Testis (tissue), 5 donors: ENCODE results near the gene HSD11B1L. TPM values are rescaled to one million over a fixed set of nuclear protein-coding genes. Genes with fewer than 3 reads are reported as not detected.
A peak's percentile ranks its signal among the peaks of the same experiment; 100 is the strongest.

Experiments
- DNase-seq: peaks from one replicate; pipeline ENCODE4 v3.0.0-alpha.2; 2019
- H3K27ac ChIP-seq, 2 donors: fragments of 200-600 bp; sonication (generic); one replicate each; pipeline ENCODE4 v1.5.1; 2019
- H3K27me3 ChIP-seq: fragments of 200-600 bp; sonication (generic); one replicate; pipeline ENCODE4 v1.5.1; 2019
- H3K36me3 ChIP-seq: fragments of 200-600 bp; sonication (generic); one replicate; pipeline ENCODE4 v1.5.1; 2017; ENCODE audit warnings: low read depth; ENCODE audit errors: missing control alignments
- H3K4me1 ChIP-seq: fragments of 200-600 bp; sonication (generic); one replicate; pipeline ENCODE4 v1.5.1; 2019
- H3K4me3 ChIP-seq, 2 donors: fragments of 200-600 bp; sonication (generic); one replicate each; pipeline ENCODE4 v1.5.1; 2017 to 2019
- H3K9me3 ChIP-seq: fragments of 200-600 bp; sonication (generic); one replicate; pipeline ENCODE4 v1.5.1; 2017
- CTCF ChIP-seq, 3 experiments: fragments of 450-650 bp in 2 of 3; fragments of 200-600 bp in 1 of 3; sonication (generic) in 1 of 3; IDR thresholded peaks; one replicate each; pipeline ENCODE4 v1.5.1; 2016 to 2019; ENCODE audit warnings: antibody characterized with exemption in 3 of 3, mild to moderate bottlenecking in 2 of 3, moderate library complexity in 1 of 3
- POLR2A ChIP-seq: fragments of 450-650 bp; IDR thresholded peaks from one replicate; pipeline ENCODE4 v1.6.1; 2017; ENCODE audit warnings: antibody characterized with exemption, mild to moderate bottlenecking, moderate library complexity
- WGBS, 2 donors: methylation state at CpG; one replicate each; pipeline ENCODE4 v1.1.5; 2018; 5-methylcytosine and 5-hydroxymethylcytosine counted together
- intact Hi-C: fragments of 100-400 bp; cut with DNase I; formaldehyde crosslinking; loops from one replicate; pipeline ENCODE4 v1.15.1; 2023; ENCODE audit warnings: low total_unique reads
- long read RNA-seq, 2 donors: transcript quantifications; one replicate each; lab custom pipeline, GENCODE V29; 2026
- polyA plus RNA-seq: library from polyadenylated mRNA; stranded (reverse); fragments of 350-450 nt; fragmentation: Illumina TruSeq; extraction: RNeasy Lipid Tissue Mini Kit (QIAGEN cat#74804); gene quantifications from one replicate; pipeline ENCODE4 v1.2.3, GENCODE V29; 2014; ENCODE audit warnings: low read depth, low replicate concordance; ENCODE audit not compliant: insufficient read depth
- total RNA-seq, 2 donors: library from RNA; depleted of rRNA; stranded (reverse); fragments of >200 nt; gene quantifications; one replicate each; pipeline ENCODE4 v1.2.3, GENCODE V29; 2016

Gene HSD11B1L, protein sequence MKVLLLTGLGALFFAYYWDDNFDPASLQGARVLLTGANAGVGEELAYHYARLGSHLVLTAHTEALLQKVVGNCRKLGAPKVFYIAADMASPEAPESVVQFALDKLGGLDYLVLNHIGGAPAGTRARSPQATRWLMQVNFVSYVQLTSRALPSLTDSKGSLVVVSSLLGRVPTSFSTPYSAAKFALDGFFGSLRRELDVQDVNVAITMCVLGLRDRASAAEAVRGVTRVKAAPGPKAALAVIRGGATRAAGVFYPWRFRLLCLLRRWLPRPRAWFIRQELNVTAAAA
- total RNA-seq (10 to 100 TPM; 18.8 to 21.0 TPM), polyA plus RNA-seq (8.1 TPM)
- long read RNA-seq, donor 1, partial matches to known transcripts = 6 of 10 reads
- long read RNA-seq, donor 1, other reads (novel, unspliced or antisense) = 0 of 10 reads
- long read RNA-seq, donor 2, partial matches to known transcripts = 0 of 1 reads
- long read RNA-seq, donor 2, other reads (novel, unspliced or antisense) = 0 of 1 reads

GRCh38 chr19:5680437-5681368 is at the start of gene HSD11B1L, which contains the start of gene MICOS13:
HSD11B1L (plus strand) TSS chr19:5681027; CDS start chr19:5684833, 3,806 bp downstream.
MICOS13 (minus strand) TSS chr19:5680516; CDS start chr19:5680486, 30 bp downstream.
- Histone ChIP-seq H3K9me3 (no peaks in the 10 kb centered on the region), H3K4me3 (peak within 1 kb of the TSS; percentile 70 to 94), H3K27me3 (no peaks in the 10 kb centered on the region), H3K36me3 (no peaks in the 10 kb centered on the region), H3K27ac (peak within 1 kb of the TSS; percentile 70 to 87), H3K4me1 (peaks cover 10% of the 10 kb centered on the region)
- intact Hi-C loops = no loop called here
- 1 to 3% methylated on average over 14 to 93 of the region's 94 CpGs for WGBS, 2 donors
- TF ChIP-seq POLR2A (no peak), CTCF (IDR thresholded peaks at IDR 0.05) (peak in 2 of 3 experiments; percentile 1 to 24)
- peak; percentile 100 for DNase-seq

DNA sequence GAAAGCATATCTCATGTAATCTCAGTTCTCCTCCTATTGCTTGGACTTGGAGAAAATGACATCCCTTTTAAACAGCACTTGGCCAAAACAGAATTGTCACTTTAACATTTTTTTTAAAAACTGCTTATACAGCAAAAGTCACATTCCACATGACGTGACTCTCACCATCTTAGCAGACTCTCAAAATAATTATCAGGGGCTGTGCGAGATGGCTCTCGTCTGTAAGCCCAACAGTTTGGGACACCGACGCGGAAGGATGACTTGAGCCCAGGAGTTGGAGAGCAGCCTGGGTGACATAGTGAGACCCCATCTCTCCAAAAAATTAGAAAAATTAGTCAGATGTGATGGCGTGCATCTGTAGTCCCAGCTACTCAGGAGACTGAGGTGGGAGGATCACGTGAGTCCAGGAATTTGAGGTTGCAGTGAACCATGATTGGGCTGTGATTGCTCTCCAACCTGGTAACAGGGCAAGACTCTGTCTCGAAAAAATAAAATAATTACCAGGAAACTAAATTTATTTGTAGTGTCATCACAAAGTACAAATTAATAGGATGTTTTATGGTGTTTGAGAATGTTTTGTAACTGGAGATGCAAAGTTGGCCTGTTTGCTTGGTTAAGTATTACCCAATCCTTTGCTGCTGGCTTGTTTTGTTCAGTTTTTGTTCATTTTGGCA is 49.1 kb upstream of the HSD11B1L start:
- H3K27ac ChIP-seq = no peak overlapping the region
- TF ChIP-seq CTCF (IDR thresholded peaks at IDR 0.05) (no peak), POLR2A (no peak)
- peaks cover 36% of the 10 kb centered on the region for H3K4me1 ChIP-seq
- intact Hi-C loops = no loop called here
- no peaks in the 10 kb centered on the region for H3K9me3 ChIP-seq
- H3K27me3 ChIP-seq = no peaks in the 10 kb centered on the region
- no peak overlapping the region for H3K4me3 ChIP-seq
- 79% methylated on average over 9 of the region's 9 CpGs for WGBS, 2 donors
- DNase-seq = no peak
- no peaks in the 10 kb centered on the region for H3K36me3 ChIP-seq

GRCh38 chr19:5632241-5632612 is 48.6 kb upstream of the HSD11B1L start:
- Histone ChIP-seq H3K27ac (no peak overlapping the region), H3K4me1 (peaks cover 38% of the 10 kb centered on the region), H3K27me3 (no peaks in the 10 kb centered on the region), H3K36me3 (no peaks in the 10 kb centered on the region), H3K4me3 (no peak overlapping the region), H3K9me3 (no peaks in the 10 kb centered on the region)
- WGBS, 2 donors = 79 to 80% methylated on average over 4 of the region's 4 CpGs
- DNase-seq = no peak
- intact Hi-C loops = no loop called here
- TF ChIP-seq POLR2A (no peak), CTCF (IDR thresholded peaks at IDR 0.05) (no peak)

DNA sequence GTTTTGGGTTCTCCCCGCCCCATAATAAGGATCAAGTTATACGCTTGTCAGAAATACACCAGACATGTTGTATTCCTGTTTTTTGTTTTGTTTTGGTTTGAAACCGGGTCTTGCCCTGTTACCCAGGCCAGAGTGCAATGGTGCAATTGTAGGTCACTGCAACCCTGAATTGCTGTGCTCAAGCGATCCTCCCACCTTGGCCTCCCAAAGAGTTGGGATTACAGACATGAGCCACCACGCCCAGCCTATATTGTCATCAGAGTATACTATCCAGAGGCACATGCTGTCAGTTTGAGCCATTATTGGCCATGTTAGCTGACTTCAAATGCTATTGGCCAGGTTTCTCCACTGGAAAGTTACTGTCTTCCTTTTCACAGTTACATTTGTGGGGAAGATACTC is 48.2 kb upstream of the HSD11B1L start:
- peaks cover 38% of the 10 kb centered on the region for H3K4me1 ChIP-seq
- no peak overlapping the region for H3K4me3 ChIP-seq
- WGBS, 2 donors = 79 to 83% methylated on average over 5 of the region's 5 CpGs
- DNase-seq = no peak
- no peaks in the 10 kb centered on the region for H3K36me3 ChIP-seq
- no peaks in the 10 kb centered on the region for H3K27me3 ChIP-seq
- intact Hi-C loops = no loop called here
- TF ChIP-seq CTCF (IDR thresholded peaks at IDR 0.05) (no peak), POLR2A (no peak)
- H3K9me3 ChIP-seq = no peaks in the 10 kb centered on the region
- no peak overlapping the region for H3K27ac ChIP-seq
